Hypothalamus (tissue), 51 donors: Measurements from ENCODE around the gene USP17L21.
"Not testable (repeated sequence)": the region's sequence is repeated elsewhere in the genome, so short reads cannot be mapped to it uniquely, and the experiment has no call there.

Experiments used
- DNase-seq, 51 donors: peaks; one replicate each; lab custom pipeline; 2025; lab: John Stamatoyannopoulos, UW

Gene USP17L21, protein sequence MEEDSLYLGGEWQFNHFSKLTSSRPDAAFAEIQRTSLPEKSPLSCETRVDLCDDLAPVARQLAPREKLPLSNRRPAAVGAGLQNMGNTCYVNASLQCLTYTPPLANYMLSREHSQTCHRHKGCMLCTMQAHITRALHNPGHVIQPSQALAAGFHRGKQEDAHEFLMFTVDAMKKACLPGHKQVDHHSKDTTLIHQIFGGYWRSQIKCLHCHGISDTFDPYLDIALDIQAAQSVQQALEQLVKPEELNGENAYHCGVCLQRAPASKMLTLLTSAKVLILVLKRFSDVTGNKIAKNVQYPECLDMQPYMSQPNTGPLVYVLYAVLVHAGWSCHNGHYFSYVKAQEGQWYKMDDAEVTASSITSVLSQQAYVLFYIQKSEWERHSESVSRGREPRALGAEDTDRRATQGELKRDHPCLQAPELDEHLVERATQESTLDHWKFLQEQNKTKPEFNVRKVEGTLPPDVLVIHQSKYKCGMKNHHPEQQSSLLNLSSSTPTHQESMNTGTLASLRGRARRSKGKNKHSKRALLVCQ

GRCh38 chr4:9262572-9262971 is at the start of gene USP17L21:
Gene USP17L21, plus strand, starts transcription at chr4:9262872. Its CDS starts 0 bp downstream, at chr4:9262872.
- not testable (repeated sequence) for DNase-seq

GRCh38 chr4:9214701-9215100 is 48.0 kb upstream of the USP17L21 start:
- DNase-seq, result not testable (repeated sequence)

DNA sequence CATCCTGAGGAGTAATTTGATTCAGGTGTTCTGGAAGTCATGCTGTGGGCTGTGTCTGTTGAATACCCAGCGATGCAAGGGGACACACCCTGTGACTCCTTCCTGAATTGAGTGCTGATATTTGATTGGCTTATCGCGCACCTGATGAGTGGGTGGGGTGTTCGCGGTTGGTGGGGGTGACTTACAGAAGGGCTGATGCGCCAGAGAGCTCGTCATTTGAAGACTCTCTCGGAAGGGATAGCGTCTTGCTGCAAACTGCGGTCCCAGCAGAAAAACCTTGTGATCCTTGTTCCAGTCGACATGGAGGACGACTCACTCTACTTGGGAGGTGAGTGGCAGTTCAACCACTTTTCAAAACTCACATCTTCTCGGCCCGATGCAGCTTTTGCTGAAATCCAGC is 47.6 kb upstream of the USP17L21 start, which contains the start of gene USP17L11:
Gene USP17L11, plus strand, starts transcription at position 301 of the 400 bp plus-strand sequence. Its CDS starts 0 bp downstream, at position 301.
- DNase-seq, result not testable (repeated sequence)

- not testable (repeated sequence) for DNase-seq
These were observed 42.8 kb upstream of the USP17L21 start, which contains the start of gene USP17L12 for GRCh38 chr4:9219852-9220251. Gene USP17L12, plus strand, starts transcription at chr4:9220152. Its CDS starts 0 bp downstream, at chr4:9220152.

DNA sequence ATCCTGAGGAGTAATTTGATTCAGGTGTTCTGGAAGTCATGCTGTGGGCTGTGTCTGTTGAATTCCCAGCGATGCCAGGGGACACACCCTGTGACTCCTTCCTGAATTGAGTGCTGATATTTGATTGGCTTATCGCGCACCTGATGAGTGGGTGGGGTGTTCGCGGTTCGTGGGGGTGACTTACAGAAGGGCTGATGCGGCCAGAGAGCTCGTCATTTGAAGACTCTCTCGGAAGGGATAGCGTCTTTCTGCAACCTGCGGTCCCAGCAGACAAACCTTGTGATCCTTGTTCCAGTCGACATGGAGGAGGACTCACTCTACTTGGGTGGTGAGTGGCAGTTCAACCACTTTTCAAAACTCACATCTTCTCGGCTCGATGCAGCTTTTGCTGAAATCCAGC is 38.1 kb upstream of the USP17L21 start, which contains the start of gene USP17L13:
Gene USP17L13, plus strand, starts transcription at position 301 of the 400 bp plus-strand sequence. Its CDS starts 0 bp downstream, at position 301.
- DNase-seq, result not testable (repeated sequence)

DNA sequence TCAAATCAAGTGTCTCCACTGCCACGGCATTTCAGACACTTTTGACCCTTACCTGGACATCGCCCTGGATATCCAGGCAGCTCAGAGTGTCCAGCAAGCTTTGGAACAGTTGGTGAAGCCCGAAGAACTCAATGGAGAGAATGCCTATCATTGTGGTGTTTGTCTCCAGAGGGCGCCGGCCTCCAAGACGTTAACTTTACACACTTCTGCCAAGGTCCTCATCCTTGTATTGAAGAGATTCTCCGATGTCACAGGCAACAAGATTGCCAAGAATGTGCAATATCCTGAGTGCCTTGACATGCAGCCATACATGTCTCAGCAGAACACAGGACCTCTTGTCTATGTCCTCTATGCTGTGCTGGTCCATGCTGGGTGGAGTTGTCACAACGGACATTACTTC is 32.4 kb upstream of the USP17L21 start:
- DNase-seq, result not testable (repeated sequence)

- not testable (repeated sequence) for DNase-seq
These were observed 28.6 kb upstream of the USP17L21 start, which contains the start of gene USP17L15 for GRCh38 chr4:9234085-9234484. Gene USP17L15, plus strand, starts transcription at chr4:9234385. Its CDS starts 0 bp downstream, at chr4:9234385.

GRCh38 chr4:9238461-9238860 is 24.2 kb upstream of the USP17L21 start:
- DNase-seq, result not testable (repeated sequence)

DNA sequence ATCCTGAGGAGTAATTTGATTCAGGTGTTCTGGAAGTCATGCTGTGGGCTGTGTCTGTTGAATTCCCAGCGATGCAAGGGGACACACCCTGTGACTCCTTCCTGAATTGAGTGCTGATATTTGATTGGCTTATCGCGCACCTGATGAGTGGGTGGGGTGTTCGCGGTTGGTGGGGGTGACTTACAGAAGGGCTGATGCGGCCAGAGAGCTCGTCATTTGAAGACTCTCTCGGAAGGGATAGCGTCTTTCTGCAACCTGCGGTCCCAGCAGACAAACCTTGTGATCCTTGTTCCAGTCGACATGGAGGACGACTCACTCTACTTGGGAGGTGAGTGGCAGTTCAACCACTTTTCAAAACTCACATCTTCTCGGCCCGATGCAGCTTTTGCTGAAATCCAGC is 19.1 kb upstream of the USP17L21 start, which contains the start of gene USP17L17:
Gene USP17L17, plus strand, starts transcription at position 301 of the 400 bp plus-strand sequence. Its CDS starts 0 bp downstream, at position 301.
- DNase-seq, result not testable (repeated sequence)

- DNase-seq, result not testable (repeated sequence)
These were observed 14.6 kb upstream of the USP17L21 start, which contains the start of gene USP17L18 for GRCh38 chr4:9247953-9248680. Gene USP17L18, plus strand, starts transcription at chr4:9248630. Its CDS starts 0 bp downstream, at chr4:9248630.

DNA sequence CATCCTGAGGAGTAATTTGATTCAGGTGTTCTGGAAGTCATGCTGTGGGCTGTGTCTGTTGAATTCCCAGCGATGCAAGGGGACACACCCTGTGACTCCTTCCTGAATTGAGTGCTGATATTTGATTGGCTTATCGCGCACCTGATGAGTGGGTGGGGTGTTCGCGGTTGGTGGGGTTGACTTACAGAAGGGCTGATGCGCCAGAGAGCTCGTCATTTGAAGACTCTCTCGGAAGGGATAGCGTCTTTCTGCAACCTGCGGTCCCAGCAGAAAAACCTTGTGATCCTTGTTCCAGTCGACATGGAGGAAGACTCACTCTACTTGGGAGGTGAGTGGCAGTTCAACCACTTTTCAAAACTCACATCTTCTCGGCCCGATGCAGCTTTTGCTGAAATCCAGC is 9.6 kb upstream of the USP17L21 start, which contains the start of gene USP17L19:
Gene USP17L19, plus strand, starts transcription at position 301 of the 400 bp plus-strand sequence. Its CDS starts 0 bp downstream, at position 301.
- not testable (repeated sequence) for DNase-seq

- DNase-seq, result not testable (repeated sequence)
These were observed 4.8 kb upstream of the USP17L21 start, which contains the start of gene USP17L20 for GRCh38 chr4:9257824-9258223. Gene USP17L20, plus strand, starts transcription at chr4:9258124. Its CDS starts 0 bp downstream, at chr4:9258124.

GRCh38 chr4:9267319-9267718 is 4.6 kb downstream of the USP17L21 start, which contains the start of gene USP17L22:
Gene USP17L22, plus strand, starts transcription at chr4:9267619. Its CDS starts 0 bp downstream, at chr4:9267619.
- DNase-seq, result not testable (repeated sequence)

DNA sequence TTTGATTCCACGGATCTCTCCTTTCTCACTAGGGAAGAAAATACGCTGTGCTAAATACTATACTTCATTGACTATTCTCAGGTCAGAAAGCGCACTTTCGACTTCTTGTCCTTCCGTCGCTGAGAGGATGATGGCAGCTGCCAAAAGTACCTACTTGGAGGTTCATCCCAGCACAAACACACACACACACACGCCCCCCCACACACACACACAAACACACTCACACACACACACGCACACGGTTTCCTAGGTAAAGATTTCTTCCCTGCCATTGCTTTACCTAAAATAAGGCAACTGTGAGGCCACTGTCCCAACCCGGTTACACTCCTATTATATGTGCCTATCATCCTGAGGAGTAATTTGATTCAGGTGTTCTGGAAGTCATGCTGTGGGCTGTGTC is 9.0 kb downstream of the USP17L21 start:
- DNase-seq, result not testable (repeated sequence)
